Panc1 (cell line): ENCODE measurements around the gene RAC2. TPM values are rescaled to one million over a fixed set of nuclear protein-coding genes. Genes with fewer than 3 reads are reported as not detected.

Source experiments
- ATAC-seq: fragments of 200-7000 bp; cut with Tn5 transposase; 2 replicates; pipeline ENCODE4 v1.9.1; 2020; ENCODE audit warnings: mild to moderate bottlenecking, moderate library complexity
- BruUV-seq: library from RNA; stranded (reverse); fragments of 400-500 nt; replicated peaks from 2 replicates; lab custom pipeline; 2021; lab: Mats Ljungman, UMichigan
- CTCF ChIA-PET: fragments of 300-600 bp; sonication (Branson Sonifier 250); formaldehyde crosslinking; loops from one replicate; lab custom pipeline; 2022; ENCODE audit warnings: antibody characterized with exemption; lab: Charles Lee
- POLR2A ChIA-PET: fragments of 300-600 bp; sonication (Branson Sonifier 250); formaldehyde crosslinking; loops from one replicate; lab custom pipeline; 2022; ENCODE audit warnings: antibody characterized with exemption; lab: Charles Lee
- DNase-seq: peaks from one replicate; pipeline ENCODE4 v3.0.0-alpha.2; 2010; ENCODE audit warnings: low read depth, low spot score
- H3K27ac ChIP-seq: 2 replicates; pipeline ENCODE4 v1.5.1; 2011; ENCODE audit warnings: mild to moderate bottlenecking, low read length, inconsistent platforms
- H3K27me3 ChIP-seq: fragments of 200-500 bp; sonication (Bioruptor generic); 2 replicates; pipeline ENCODE4 v1.6.0; 2014; ENCODE audit warnings: low read length, inconsistent platforms; ENCODE audit not compliant: control insufficient read depth, insufficient read depth
- H3K36me3 ChIP-seq: fragments of 200-500 bp; sonication (Bioruptor generic); 2 replicates; pipeline ENCODE4 v1.5.1; 2014; ENCODE audit warnings: inconsistent platforms, mild to moderate bottlenecking, low read length, moderate library complexity; ENCODE audit not compliant: control insufficient read depth, insufficient read depth
- H3K4me1 ChIP-seq: 2 replicates; pipeline ENCODE4 v1.5.1; 2011; ENCODE audit warnings: inconsistent platforms, mild to moderate bottlenecking, low read length, moderate library complexity; ENCODE audit not compliant: control insufficient read depth, insufficient read depth
- H3K4me3 ChIP-seq, 2 experiments: 2 replicates each; pipeline ENCODE4 v1.5.1; 2011 to 2012; ENCODE audit warnings: low read depth in 2 of 2, low read length in 2 of 2, mild to moderate bottlenecking in 2 of 2, inconsistent platforms in 1 of 2, moderate library complexity in 1 of 2
- H3K9me3 ChIP-seq: fragments of 200-500 bp; sonication (Bioruptor generic); 2 replicates; pipeline ENCODE4 v1.5.1; 2014; ENCODE audit warnings: low read depth, mild to moderate bottlenecking, inconsistent platforms, low read length, moderate library complexity; ENCODE audit not compliant: control insufficient read depth, insufficient read depth
- CTCF ChIP-seq: fragments of 450-650 bp; IDR thresholded peaks from 2 replicates; pipeline ENCODE4 v1.5.1; 2017; ENCODE audit warnings: mild to moderate bottlenecking
- POLR2AphosphoS5 ChIP-seq: IDR thresholded peaks from 2 replicates; pipeline ENCODE4 v1.6.1; 2012; ENCODE audit warnings: mild to moderate bottlenecking, low read depth, low read length, moderate library complexity
- REST ChIP-seq, 2 experiments: IDR thresholded peaks; 2 replicates each; pipeline ENCODE4 v1.6.1; 2011 to 2012; ENCODE audit warnings: low read depth in 2 of 2, control low read depth in 1 of 2, low read length in 1 of 2, mild to moderate bottlenecking in 1 of 2, moderate library complexity in 1 of 2; ENCODE audit not compliant: insufficient read depth in 1 of 2
- SIN3A ChIP-seq: IDR thresholded peaks from 2 replicates; pipeline ENCODE4 v1.6.1; 2012; ENCODE audit warnings: low read depth, mild to moderate bottlenecking, low read length, moderate library complexity, borderline replicate concordance; ENCODE audit not compliant: insufficient read depth
- TCF7L2 ChIP-seq: IDR thresholded peaks from 2 replicates; pipeline ENCODE4 v1.6.1; 2011; ENCODE audit warnings: mild to moderate bottlenecking, low read depth, low read length, inconsistent platforms
- in situ Hi-C: cut with HindIII; loops from 2 replicates; pipeline ENCODE4 v1.10.0; 2016; ENCODE audit warnings: low sequenced_read_pairs, low pct_unique_long_range_greater_than_20kb
- intact Hi-C: fragments of 100-400 bp; cut with micrococcal nuclease; formaldehyde crosslinking; loops from one replicate; pipeline ENCODE4 v1.10.0; 2022; ENCODE audit not compliant: unreplicated experiment
- total RNA-seq: library from RNA; stranded (reverse); gene quantifications from one replicate; pipeline ENCODE4 v1.2.1, GENCODE V29; 2021; ENCODE audit not compliant: unreplicated experiment

Gene RAC2
- total RNA-seq, 1 experiment from 2014 or later = 1.5 TPM

- ChIA-PET POLR2A (no interaction called here), CTCF (no interaction called here)
- TF ChIP-seq SIN3A (no peak), REST (IDR thresholded peaks at IDR 0.05; ENCODE audit: insufficient read depth in 1 of 2, low read depth in 2 of 2, low read length in 1 of 2) (no peak), CTCF (no peak), TCF7L2 (no peak), POLR2AphosphoS5 (no peak)
- ATAC-seq (no peak), DNase-seq (no peak)
- H3K9me3 ChIP-seq = no peaks in the 10 kb centered on the region
- no peak overlapping the region for H3K27ac ChIP-seq
- H3K36me3 ChIP-seq = no peaks in the 10 kb centered on the region
- H3K4me1 ChIP-seq = peaks cover 39% of the 10 kb centered on the region
- BruUV-seq = no TSS peak
- in situ Hi-C loops = no loop called here
- H3K4me3 ChIP-seq = no peak overlapping the region
- intact Hi-C loops = no loop called here
- H3K27me3 ChIP-seq = no peaks in the 10 kb centered on the region
Observed at GRCh38 chr22:37182949-37183245, 61.2 kb downstream of the RAC2 start.

- H3K9me3 ChIP-seq = no peaks in the 10 kb centered on the region
- DNase-seq (no peak), ATAC-seq (no peak)
- intact Hi-C loops = no loop called here
- TF ChIP-seq SIN3A = no peak
- no peak for TF ChIP-seq CTCF
- no peak for TF ChIP-seq REST (IDR thresholded peaks at IDR 0.05; ENCODE audit: insufficient read depth in 1 of 2, low read depth in 2 of 2, low read length in 1 of 2)
- no peak for TF ChIP-seq POLR2AphosphoS5
- no peaks in the 10 kb centered on the region for H3K36me3 ChIP-seq
- CTCF ChIA-PET = no interaction called here
- no peaks in the 10 kb centered on the region for H3K27me3 ChIP-seq
- H3K4me1 ChIP-seq = peaks cover 39% of the 10 kb centered on the region
- POLR2A ChIA-PET = no interaction called here
- BruUV-seq = no TSS peak
- in situ Hi-C loops = no loop called here
- no peak overlapping the region for H3K4me3 ChIP-seq
- H3K27ac ChIP-seq = no peak overlapping the region
Observed at GRCh38 chr22:37182101-37182948, 61.7 kb downstream of the RAC2 start.
